SHP77 treated with DMSO at 0.1 percent for 48 hours (cell line): ENCODE measurements around the gene LAMC2.

ENCODE experiments used
- DNase-seq: peaks from one replicate; lab custom pipeline; 2025; lab: John Stamatoyannopoulos, UW

LAMC2 gene

DNA sequence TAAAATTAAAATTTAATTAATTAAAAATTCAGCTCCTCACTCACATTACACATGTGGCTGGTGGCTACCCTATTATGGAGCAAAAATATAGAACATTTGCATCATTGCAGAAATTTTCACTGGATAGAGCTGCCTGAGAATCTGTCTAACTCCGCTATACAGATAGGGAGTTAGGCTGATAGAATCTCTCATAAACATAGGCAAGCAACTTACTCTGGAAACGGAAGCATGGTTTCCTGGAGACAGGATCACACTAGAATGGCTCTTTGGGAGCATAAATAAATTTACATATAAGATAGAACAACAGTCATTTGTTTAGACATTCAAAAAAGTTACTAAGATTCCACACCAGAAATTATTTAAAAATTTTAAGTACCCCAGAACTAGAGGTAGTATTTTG is 12.2 kb upstream of the LAMC2 start:
- DNase-seq = no peak

GRCh38 chr1:183175631-183176030 is 10.4 kb upstream of the LAMC2 start:
- no peak for DNase-seq

DNA sequence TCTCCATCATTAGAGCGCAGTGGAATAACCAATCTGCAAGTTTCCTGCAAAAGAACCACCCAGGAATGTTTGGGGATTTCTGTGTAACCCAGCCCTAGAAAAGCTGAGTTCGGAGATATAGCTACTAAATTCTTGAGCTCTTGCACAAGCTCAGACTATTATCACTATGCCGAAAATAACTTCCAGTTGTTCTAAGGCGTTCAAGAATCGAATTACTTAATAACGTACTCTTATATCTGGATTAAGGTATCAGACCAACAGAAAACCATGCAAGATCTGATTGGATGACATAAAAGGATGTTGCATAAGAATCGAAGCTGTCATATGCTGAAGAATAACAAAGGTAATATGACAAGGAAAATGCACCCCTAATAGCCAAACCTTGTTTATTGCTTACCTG is 7.5 kb upstream of the LAMC2 start:
- DNase-seq = no peak

- DNase-seq = no peak
Measured at GRCh38 chr1:183179033-183179432, 7.0 kb upstream of the LAMC2 start.

DNA sequence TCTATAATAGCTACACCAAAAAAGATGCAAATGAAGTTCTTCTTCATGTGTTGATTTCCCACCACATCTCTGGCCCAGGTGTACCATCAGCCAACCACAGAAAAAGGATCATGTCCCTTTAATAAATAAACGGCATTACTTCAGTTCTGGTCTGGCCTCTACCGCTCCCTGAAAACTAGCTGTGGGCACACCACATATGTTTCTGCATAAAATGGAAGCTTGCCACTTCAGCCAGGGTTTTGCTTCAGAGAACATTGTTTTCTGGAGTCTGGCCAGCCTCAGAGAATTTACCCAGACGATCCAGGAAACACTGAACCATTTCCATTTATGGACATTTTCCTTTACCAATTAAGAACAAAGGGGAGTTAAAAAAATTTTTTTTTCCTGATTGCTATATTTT is 5.8 kb upstream of the LAMC2 start:
- DNase-seq = no peak

GRCh38 chr1:183180634-183181056 is 5.4 kb upstream of the LAMC2 start:
- DNase-seq = no peak

DNA sequence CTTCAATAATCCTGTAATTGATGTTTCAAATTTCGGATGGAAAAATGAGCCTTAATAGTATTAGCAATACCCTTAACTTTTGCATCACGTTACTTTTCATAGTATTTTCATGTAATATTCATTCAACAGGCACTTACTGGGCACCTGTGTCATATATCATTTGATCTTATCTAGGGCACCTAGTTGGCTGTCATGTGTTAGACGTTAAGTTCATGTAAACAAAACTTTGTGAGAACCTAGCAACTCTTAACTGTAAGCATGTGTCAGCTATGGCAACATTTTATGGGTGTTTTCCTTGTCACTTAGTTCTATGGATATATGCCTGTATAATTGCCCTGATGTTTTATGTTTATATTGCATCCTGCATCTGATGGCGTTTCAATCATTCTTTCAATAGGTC is 777 bp downstream of the LAMC2 start:
- no peak for DNase-seq

GRCh38 chr1:183188240-183188639 is 2.2 kb downstream of the LAMC2 start:
- no peak for DNase-seq

GRCh38 chr1:183191833-183192232 is 5.8 kb downstream of the LAMC2 start:
- no peak for DNase-seq

- no peak for DNase-seq
Measured at GRCh38 chr1:183193963-183194525, 8.0 kb downstream of the LAMC2 start.

- DNase-seq = no peak
Measured at GRCh38 chr1:183194527-183195141, 8.6 kb downstream of the LAMC2 start.

DNA sequence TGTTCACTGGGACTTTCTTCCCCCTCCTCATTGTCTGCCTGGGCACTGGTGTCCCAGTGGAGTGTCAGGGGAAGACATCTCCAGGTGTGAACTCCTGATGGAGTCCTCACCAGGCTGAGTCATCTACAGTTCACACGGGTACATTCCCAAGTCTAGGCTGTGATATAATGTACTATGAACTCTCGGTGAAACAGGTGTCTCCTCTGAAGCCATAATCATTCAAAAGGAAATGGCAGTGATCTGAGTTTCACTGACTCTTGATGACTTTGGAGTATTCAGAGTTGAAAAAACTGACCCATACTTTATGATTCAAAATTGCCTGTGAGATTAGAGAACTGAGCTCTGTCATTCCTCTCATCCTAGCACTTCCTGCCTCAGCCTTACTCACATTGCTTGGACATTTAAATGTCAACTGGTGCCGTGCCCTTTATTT is 9.1 kb downstream of the LAMC2 start:
- no peak for DNase-seq

DNA sequence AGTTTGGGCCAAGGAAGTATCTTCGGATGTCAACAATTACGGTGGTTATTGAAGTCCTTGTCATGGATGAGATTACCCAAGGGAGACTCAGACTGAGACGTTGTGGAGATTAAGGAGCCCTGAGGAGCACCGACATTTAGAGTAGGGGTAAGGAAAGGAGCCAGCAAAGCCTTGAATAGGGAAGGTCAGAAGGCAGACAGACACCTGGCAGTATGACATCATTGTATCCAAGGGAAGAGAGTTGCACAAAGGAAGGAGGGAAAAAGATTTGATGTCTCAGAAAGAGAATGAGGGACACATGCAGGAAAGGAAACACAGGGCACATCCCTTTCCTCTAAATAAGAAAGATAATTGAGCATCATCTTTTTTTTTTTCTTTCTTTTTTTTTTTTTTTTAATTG is 11.7 kb downstream of the LAMC2 start:
- no peak for DNase-seq

- no peak for DNase-seq
Measured at GRCh38 chr1:183198463-183198862, 12.4 kb downstream of the LAMC2 start.

DNA sequence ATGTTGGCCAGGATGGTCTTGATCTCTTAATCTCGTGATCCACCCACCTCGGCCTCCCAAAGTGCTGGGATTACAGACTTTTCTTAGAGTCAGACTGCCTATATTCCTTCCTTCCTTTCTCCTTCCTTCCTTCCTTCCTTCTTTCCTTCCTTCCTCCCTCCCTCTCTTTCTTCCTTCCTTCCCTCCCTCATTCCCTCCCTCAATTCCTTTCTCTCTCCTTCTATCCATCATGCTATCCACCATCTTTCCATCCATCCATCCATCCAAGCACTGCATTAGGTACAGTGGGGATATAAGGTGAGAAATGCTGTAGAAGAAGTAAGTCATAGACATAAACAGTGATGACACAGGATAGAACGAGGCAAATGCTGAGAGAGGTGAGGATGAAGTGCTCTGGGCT is 13.2 kb downstream of the LAMC2 start:
- no peak for DNase-seq

GRCh38 chr1:183200451-183200850 is 14.4 kb downstream of the LAMC2 start:
- no peak for DNase-seq

DNA sequence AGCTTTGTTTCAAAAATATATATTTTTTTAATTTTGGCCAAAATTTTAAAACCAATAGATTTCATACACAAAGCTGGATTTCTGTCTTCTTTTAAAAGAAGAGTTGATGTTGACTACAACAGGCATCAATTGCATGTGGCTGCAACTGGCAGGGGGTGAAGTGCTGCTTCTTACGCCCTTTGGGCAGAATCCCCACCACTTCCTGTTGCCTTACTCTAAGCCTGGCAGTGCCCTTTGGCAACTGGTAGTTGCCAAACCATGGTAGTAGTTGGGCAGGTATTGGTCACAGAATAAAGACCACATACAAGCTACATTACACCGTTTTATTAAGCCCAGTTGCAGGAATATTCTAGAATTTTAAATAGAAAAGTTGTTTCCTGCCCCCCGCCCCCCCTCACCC is 17.0 kb downstream of the LAMC2 start:
- no peak for DNase-seq

DNA sequence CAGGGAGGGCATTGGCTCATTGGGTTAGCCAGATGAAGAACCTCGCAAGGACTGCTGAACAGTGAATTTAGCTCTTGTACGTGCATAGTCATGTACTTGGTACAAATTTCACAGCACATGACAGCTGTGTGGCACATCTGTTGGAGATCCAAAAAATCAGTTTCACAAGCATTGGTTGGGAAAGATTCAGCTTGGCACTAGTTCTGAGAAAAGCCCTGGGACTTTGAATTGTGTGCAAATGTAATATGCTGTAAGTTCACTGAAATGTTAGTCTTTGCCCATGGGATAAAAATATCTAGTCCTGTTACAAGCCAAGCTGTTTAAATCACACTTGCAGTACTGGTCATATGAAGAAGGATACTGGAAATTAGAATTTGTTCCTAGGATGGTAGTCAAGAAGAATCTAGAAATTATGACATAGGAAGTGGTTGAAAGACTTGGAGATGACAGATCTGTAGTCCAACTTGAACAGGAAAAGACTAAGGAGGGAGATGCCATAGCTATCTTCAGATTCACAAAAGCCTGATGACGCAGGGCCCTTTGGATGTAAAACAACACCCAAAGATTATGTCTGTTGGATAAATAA is 19.2 kb downstream of the LAMC2 start:
- DNase-seq = no peak

- DNase-seq = no peak
Measured at GRCh38 chr1:183206538-183207122, 20.6 kb downstream of the LAMC2 start.

- DNase-seq = no peak
Measured at GRCh38 chr1:183209533-183210158, 23.6 kb downstream of the LAMC2 start.

DNA sequence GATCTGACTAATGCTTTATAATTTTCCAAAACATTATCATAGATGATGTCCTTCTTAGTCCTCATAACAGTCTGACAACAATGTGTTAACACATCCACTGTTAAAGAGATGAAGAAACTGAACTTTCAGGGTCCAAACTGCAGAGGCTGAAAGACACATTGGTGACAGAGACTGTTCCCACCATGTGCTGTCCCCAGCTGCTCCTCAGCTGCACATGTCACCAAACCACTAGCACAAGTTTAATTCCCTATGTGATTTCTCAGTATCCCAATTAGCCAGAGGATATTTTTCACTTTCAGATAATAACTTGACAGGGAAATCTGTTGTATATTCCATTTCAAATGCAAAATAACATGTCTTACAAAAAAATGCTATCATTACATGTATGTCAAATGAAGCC is 24.6 kb downstream of the LAMC2 start:
- no peak for DNase-seq

GRCh38 chr1:183212870-183213269 is 26.8 kb downstream of the LAMC2 start:
- DNase-seq = no peak
